ENCODE measurements around the gene AFAP1. TPM values are rescaled to one million over a fixed set of nuclear protein-coding genes. Genes with fewer than 3 reads are reported as not detected.

Gene AFAP1
- total RNA-seq, 2 experiments from 2014 or later: not detected

GRCh38 chr4:7829652-7830580, 109.7 kb downstream of the AFAP1 start:
- POLR2A ChIA-PET: no interaction called here
- H3K79me2 ChIP-seq (ENCODE audit: insufficient read depth, low read depth, low read length): no peaks in the 10 kb centered on the region

GRCh38 chr4:7828793-7829301, 110.8 kb downstream of the AFAP1 start:
- Histone ChIP-seq H3K36me3 (ENCODE audit: insufficient read depth, low read length) (no peaks in the 10 kb centered on the region), H3K4me1 (ENCODE audit: insufficient read depth, low read length, poor library complexity, severe bottlenecking) (no peaks in the 10 kb centered on the region), H3K9me2 (ENCODE audit: insufficient read depth, low read length) (no peaks in the 10 kb centered on the region), H3K4me3 (ENCODE audit: low read depth, low read length, poor library complexity, severe bottlenecking) (no peak overlapping the region), H3K79me2 (ENCODE audit: insufficient read depth, low read depth, low read length) (no peaks in the 10 kb centered on the region), H3K27ac (ENCODE audit: low read depth, low read length, poor library complexity, severe bottlenecking) (no peak overlapping the region), H3K4me2 (ENCODE audit: low read length) (no peak overlapping the region), H2AFZ (ENCODE audit: low read length) (no peak overlapping the region), H4K20me1 (ENCODE audit: insufficient read depth, low read length) (no peaks in the 10 kb centered on the region), H3K9me3 (ENCODE audit: low read length) (no peaks in the 10 kb centered on the region)
- POLR2A ChIA-PET: no interaction called here
- BruUV-seq (replicated peaks): no TSS peak
- CTCF ChIA-PET (ENCODE audit: unreplicated experiment): no interaction called here
- TF ChIP-seq, protein P1, sequence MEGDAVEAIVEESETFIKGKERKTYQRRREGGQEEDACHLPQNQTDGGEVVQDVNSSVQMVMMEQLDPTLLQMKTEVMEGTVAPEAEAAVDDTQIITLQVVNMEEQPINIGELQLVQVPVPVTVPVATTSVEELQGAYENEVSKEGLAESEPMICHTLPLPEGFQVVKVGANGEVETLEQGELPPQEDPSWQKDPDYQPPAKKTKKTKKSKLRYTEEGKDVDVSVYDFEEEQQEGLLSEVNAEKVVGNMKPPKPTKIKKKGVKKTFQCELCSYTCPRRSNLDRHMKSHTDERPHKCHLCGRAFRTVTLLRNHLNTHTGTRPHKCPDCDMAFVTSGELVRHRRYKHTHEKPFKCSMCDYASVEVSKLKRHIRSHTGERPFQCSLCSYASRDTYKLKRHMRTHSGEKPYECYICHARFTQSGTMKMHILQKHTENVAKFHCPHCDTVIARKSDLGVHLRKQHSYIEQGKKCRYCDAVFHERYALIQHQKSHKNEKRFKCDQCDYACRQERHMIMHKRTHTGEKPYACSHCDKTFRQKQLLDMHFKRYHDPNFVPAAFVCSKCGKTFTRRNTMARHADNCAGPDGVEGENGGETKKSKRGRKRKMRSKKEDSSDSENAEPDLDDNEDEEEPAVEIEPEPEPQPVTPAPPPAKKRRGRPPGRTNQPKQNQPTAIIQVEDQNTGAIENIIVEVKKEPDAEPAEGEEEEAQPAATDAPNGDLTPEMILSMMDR (conservative IDR thresholded peaks at IDR 0.05; ENCODE audit: low read length): no peak
- no peak for TF ChIP-seq EZH2phosphoT487 (IDR thresholded peaks at IDR 0.05; ENCODE audit: borderline replicate concordance, low read depth, low read length)
- intact Hi-C loops (cut with micrococcal nuclease; ENCODE audit: unreplicated experiment): no loop called here
- DNase-seq (ENCODE audit: low spot score): no peak

More at GRCh38 chr4:7829652-7830580, 109.7 kb downstream of the AFAP1 start:
- Histone ChIP-seq H3K4me1 (ENCODE audit: insufficient read depth, low read length, poor library complexity, severe bottlenecking) (no peaks in the 10 kb centered on the region), H2AFZ (ENCODE audit: low read length) (no peak overlapping the region), H3K27ac (ENCODE audit: low read depth, low read length, poor library complexity, severe bottlenecking) (no peak overlapping the region), H3K4me3 (ENCODE audit: low read depth, low read length, poor library complexity, severe bottlenecking) (no peak overlapping the region), H3K4me2 (ENCODE audit: low read length) (no peak overlapping the region), H3K9me2 (ENCODE audit: insufficient read depth, low read length) (no peaks in the 10 kb centered on the region), H3K9me3 (ENCODE audit: low read length) (no peaks in the 10 kb centered on the region), H3K36me3 (ENCODE audit: insufficient read depth, low read length) (no peaks in the 10 kb centered on the region), H4K20me1 (ENCODE audit: insufficient read depth, low read length) (no peaks in the 10 kb centered on the region)
- no peak for DNase-seq (ENCODE audit: low spot score)
- no peak for TF ChIP-seq EZH2phosphoT487 (IDR thresholded peaks at IDR 0.05; ENCODE audit: borderline replicate concordance, low read depth, low read length)
- TF ChIP-seq, protein P1 (conservative IDR thresholded peaks at IDR 0.05; ENCODE audit: low read length): no peak
- intact Hi-C loops (cut with micrococcal nuclease; ENCODE audit: unreplicated experiment): no loop called here
- CTCF ChIA-PET (ENCODE audit: unreplicated experiment): no interaction called here
- no TSS peak for BruUV-seq (replicated peaks)
